ENCODE results near the gene NEBL.

The NEBL gene

DNA sequence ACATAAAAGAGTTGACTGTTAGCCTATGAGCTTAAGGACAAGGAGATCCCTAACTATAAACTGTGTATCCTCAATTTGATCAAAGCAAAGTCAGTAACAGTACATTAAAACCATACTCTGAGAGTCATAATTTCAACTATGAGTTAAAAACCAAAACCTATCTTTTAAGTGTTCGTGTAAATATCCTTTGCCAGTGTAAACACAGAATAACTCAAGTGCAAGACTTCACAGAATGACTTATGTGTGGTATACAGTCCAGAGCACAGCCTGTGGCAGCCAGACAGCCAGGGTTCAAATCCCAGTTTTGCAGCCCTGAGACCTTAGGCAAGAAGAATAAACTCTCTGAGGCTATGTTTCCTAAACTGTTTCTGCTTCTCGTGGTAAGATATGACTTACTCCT, 30.3 kb upstream of the NEBL start:
- Histone ChIP-seq H3K4me1 (ENCODE audit: insufficient read depth, low read length, severe bottlenecking) (no peaks in the 10 kb centered on the region), H3K9ac (ENCODE audit: low read length) (no peak overlapping the region), H3K27me3 (ENCODE audit: insufficient read depth, low read length) (no peaks in the 10 kb centered on the region), H3F3A (ENCODE audit: insufficient read depth, low read length) (no peaks in the 10 kb centered on the region), H4K20me1 (ENCODE audit: insufficient read depth, low read length) (no peaks in the 10 kb centered on the region), H3K27ac (ENCODE audit: low read depth, low read length, poor library complexity, severe bottlenecking) (no peak overlapping the region), H3K4me3 (ENCODE audit: low read depth, low read length, poor library complexity, severe bottlenecking) (no peak overlapping the region), H3K36me3 (ENCODE audit: insufficient read depth, low read length) (no peaks in the 10 kb centered on the region), H2AFZ (ENCODE audit: low read length) (no peak overlapping the region), H3K9me2 (ENCODE audit: low read depth, low read length) (no peaks in the 10 kb centered on the region), H3K4me2 (ENCODE audit: low read length) (no peak overlapping the region), H3K79me2 (ENCODE audit: insufficient read depth, low read length) (no peaks in the 10 kb centered on the region), H3K9me3 (ENCODE audit: low read length) (no peaks in the 10 kb centered on the region)
- TF ChIP-seq, protein P1, sequence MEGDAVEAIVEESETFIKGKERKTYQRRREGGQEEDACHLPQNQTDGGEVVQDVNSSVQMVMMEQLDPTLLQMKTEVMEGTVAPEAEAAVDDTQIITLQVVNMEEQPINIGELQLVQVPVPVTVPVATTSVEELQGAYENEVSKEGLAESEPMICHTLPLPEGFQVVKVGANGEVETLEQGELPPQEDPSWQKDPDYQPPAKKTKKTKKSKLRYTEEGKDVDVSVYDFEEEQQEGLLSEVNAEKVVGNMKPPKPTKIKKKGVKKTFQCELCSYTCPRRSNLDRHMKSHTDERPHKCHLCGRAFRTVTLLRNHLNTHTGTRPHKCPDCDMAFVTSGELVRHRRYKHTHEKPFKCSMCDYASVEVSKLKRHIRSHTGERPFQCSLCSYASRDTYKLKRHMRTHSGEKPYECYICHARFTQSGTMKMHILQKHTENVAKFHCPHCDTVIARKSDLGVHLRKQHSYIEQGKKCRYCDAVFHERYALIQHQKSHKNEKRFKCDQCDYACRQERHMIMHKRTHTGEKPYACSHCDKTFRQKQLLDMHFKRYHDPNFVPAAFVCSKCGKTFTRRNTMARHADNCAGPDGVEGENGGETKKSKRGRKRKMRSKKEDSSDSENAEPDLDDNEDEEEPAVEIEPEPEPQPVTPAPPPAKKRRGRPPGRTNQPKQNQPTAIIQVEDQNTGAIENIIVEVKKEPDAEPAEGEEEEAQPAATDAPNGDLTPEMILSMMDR (IDR thresholded peaks at IDR 0.05; ENCODE audit: low read length): no peak
- TF ChIP-seq EZH2 (IDR thresholded peaks at IDR 0.05; ENCODE audit: borderline replicate concordance, low read length): no peak

- no peaks in the 10 kb centered on the region for H3K4me1 ChIP-seq (ENCODE audit: insufficient read depth, low read length, severe bottlenecking)
- no peaks in the 10 kb centered on the region for H3K27me3 ChIP-seq (ENCODE audit: insufficient read depth, low read length)
- no peaks in the 10 kb centered on the region for H4K20me1 ChIP-seq (ENCODE audit: insufficient read depth, low read length)
- H3K9me3 ChIP-seq (ENCODE audit: low read length): no peaks in the 10 kb centered on the region
- H3K4me2 ChIP-seq (ENCODE audit: low read length): no peak overlapping the region
- no peak for TF ChIP-seq EZH2 (IDR thresholded peaks at IDR 0.05; ENCODE audit: borderline replicate concordance, low read length)
- TF ChIP-seq, protein P1 (IDR thresholded peaks at IDR 0.05; ENCODE audit: low read length): no peak
- no peaks in the 10 kb centered on the region for H3K36me3 ChIP-seq (ENCODE audit: insufficient read depth, low read length)
- no peaks in the 10 kb centered on the region for H3K9me2 ChIP-seq (ENCODE audit: low read depth, low read length)
- H3K79me2 ChIP-seq (ENCODE audit: insufficient read depth, low read length): no peaks in the 10 kb centered on the region
- H3K9ac ChIP-seq (ENCODE audit: low read length): no peak overlapping the region
- H3F3A ChIP-seq (ENCODE audit: insufficient read depth, low read length): no peaks in the 10 kb centered on the region
- H3K27ac ChIP-seq (ENCODE audit: low read depth, low read length, poor library complexity, severe bottlenecking): no peak overlapping the region
- no peak overlapping the region for H3K4me3 ChIP-seq (ENCODE audit: low read depth, low read length, poor library complexity, severe bottlenecking)
- H2AFZ ChIP-seq (ENCODE audit: low read length): no peak overlapping the region
Measured at GRCh38 chr10:20922451-20922850, 25.3 kb upstream of the NEBL start.

- no peak for TF ChIP-seq EZH2 (IDR thresholded peaks at IDR 0.05; ENCODE audit: borderline replicate concordance, low read length)
- TF ChIP-seq, protein P1 (IDR thresholded peaks at IDR 0.05; ENCODE audit: low read length): no peak
Measured at GRCh38 chr10:20922033-20922432, 24.9 kb upstream of the NEBL start.

More at GRCh38 chr10:20922033-20922432, 24.9 kb upstream of the NEBL start:
- Histone ChIP-seq H3K27me3 (ENCODE audit: insufficient read depth, low read length) (no peaks in the 10 kb centered on the region), H3K4me3 (ENCODE audit: low read depth, low read length, poor library complexity, severe bottlenecking) (no peak overlapping the region), H2AFZ (ENCODE audit: low read length) (no peak overlapping the region), H3K9me3 (ENCODE audit: low read length) (no peaks in the 10 kb centered on the region), H4K20me1 (ENCODE audit: insufficient read depth, low read length) (no peaks in the 10 kb centered on the region), H3K27ac (ENCODE audit: low read depth, low read length, poor library complexity, severe bottlenecking) (no peak overlapping the region), H3K36me3 (ENCODE audit: insufficient read depth, low read length) (no peaks in the 10 kb centered on the region), H3K9ac (ENCODE audit: low read length) (no peak overlapping the region), H3K4me2 (ENCODE audit: low read length) (no peak overlapping the region), H3K9me2 (ENCODE audit: low read depth, low read length) (no peaks in the 10 kb centered on the region), H3K4me1 (ENCODE audit: insufficient read depth, low read length, severe bottlenecking) (no peaks in the 10 kb centered on the region), H3F3A (ENCODE audit: insufficient read depth, low read length) (no peaks in the 10 kb centered on the region), H3K79me2 (ENCODE audit: insufficient read depth, low read length) (no peaks in the 10 kb centered on the region)
